ENCODE results near the gene HNRNPF.

- TF ChIP-seq CTCF (IDR thresholded peaks at IDR 0.05) = no peak
- TF ChIP-seq POLR2A (IDR thresholded peaks at IDR 0.05) = no peak
- TF ChIP-seq POLR2AphosphoS5 (IDR thresholded peaks at IDR 0.05) = no peak
These were observed 15.4 kb upstream of the HNRNPF start for GRCh38 chr10:43424416-43424815.
